Panc1 (cell line): ENCODE measurements around the gene ARHGEF2. TPM values are rescaled to one million over a fixed set of nuclear protein-coding genes. Genes with fewer than 3 reads are reported as not detected.
A peak's percentile ranks its signal among the peaks of the same experiment; 100 is the strongest.

Experiments
- ATAC-seq: fragments of 200-7000 bp; cut with Tn5 transposase; 2 replicates; pipeline ENCODE4 v1.9.1; 2020; ENCODE audit warnings: mild to moderate bottlenecking, moderate library complexity
- BruUV-seq: library from RNA; stranded (reverse); fragments of 400-500 nt; replicated peaks from 2 replicates; lab custom pipeline; 2021; lab: Mats Ljungman, UMichigan
- CTCF ChIA-PET: fragments of 300-600 bp; sonication (Branson Sonifier 250); formaldehyde crosslinking; loops from one replicate; lab custom pipeline; 2022; ENCODE audit warnings: antibody characterized with exemption; lab: Charles Lee
- POLR2A ChIA-PET: fragments of 300-600 bp; sonication (Branson Sonifier 250); formaldehyde crosslinking; loops from one replicate; lab custom pipeline; 2022; ENCODE audit warnings: antibody characterized with exemption; lab: Charles Lee
- DNase-seq: peaks from one replicate; pipeline ENCODE4 v3.0.0-alpha.2; 2010; ENCODE audit warnings: low read depth, low spot score
- H3K27ac ChIP-seq: 2 replicates; pipeline ENCODE4 v1.5.1; 2011; ENCODE audit warnings: mild to moderate bottlenecking, low read length, inconsistent platforms
- H3K27me3 ChIP-seq: fragments of 200-500 bp; sonication (Bioruptor generic); 2 replicates; pipeline ENCODE4 v1.6.0; 2014; ENCODE audit warnings: low read length, inconsistent platforms; ENCODE audit not compliant: control insufficient read depth, insufficient read depth
- H3K36me3 ChIP-seq: fragments of 200-500 bp; sonication (Bioruptor generic); 2 replicates; pipeline ENCODE4 v1.5.1; 2014; ENCODE audit warnings: inconsistent platforms, mild to moderate bottlenecking, low read length, moderate library complexity; ENCODE audit not compliant: control insufficient read depth, insufficient read depth
- H3K4me1 ChIP-seq: 2 replicates; pipeline ENCODE4 v1.5.1; 2011; ENCODE audit warnings: inconsistent platforms, mild to moderate bottlenecking, low read length, moderate library complexity; ENCODE audit not compliant: control insufficient read depth, insufficient read depth
- H3K4me3 ChIP-seq, 2 experiments: 2 replicates each; pipeline ENCODE4 v1.5.1; 2011 to 2012; ENCODE audit warnings: low read depth in 2 of 2, low read length in 2 of 2, mild to moderate bottlenecking in 2 of 2, inconsistent platforms in 1 of 2, moderate library complexity in 1 of 2
- H3K9me3 ChIP-seq: fragments of 200-500 bp; sonication (Bioruptor generic); 2 replicates; pipeline ENCODE4 v1.5.1; 2014; ENCODE audit warnings: low read depth, mild to moderate bottlenecking, inconsistent platforms, low read length, moderate library complexity; ENCODE audit not compliant: control insufficient read depth, insufficient read depth
- CTCF ChIP-seq: fragments of 450-650 bp; IDR thresholded peaks from 2 replicates; pipeline ENCODE4 v1.5.1; 2017; ENCODE audit warnings: mild to moderate bottlenecking
- POLR2AphosphoS5 ChIP-seq: IDR thresholded peaks from 2 replicates; pipeline ENCODE4 v1.6.1; 2012; ENCODE audit warnings: mild to moderate bottlenecking, low read depth, low read length, moderate library complexity
- REST ChIP-seq, 2 experiments: IDR thresholded peaks; 2 replicates each; pipeline ENCODE4 v1.6.1; 2011 to 2012; ENCODE audit warnings: low read depth in 2 of 2, control low read depth in 1 of 2, low read length in 1 of 2, mild to moderate bottlenecking in 1 of 2, moderate library complexity in 1 of 2; ENCODE audit not compliant: insufficient read depth in 1 of 2
- SIN3A ChIP-seq: IDR thresholded peaks from 2 replicates; pipeline ENCODE4 v1.6.1; 2012; ENCODE audit warnings: low read depth, mild to moderate bottlenecking, low read length, moderate library complexity, borderline replicate concordance; ENCODE audit not compliant: insufficient read depth
- TCF7L2 ChIP-seq: IDR thresholded peaks from 2 replicates; pipeline ENCODE4 v1.6.1; 2011; ENCODE audit warnings: mild to moderate bottlenecking, low read depth, low read length, inconsistent platforms
- in situ Hi-C: cut with HindIII; loops from 2 replicates; pipeline ENCODE4 v1.10.0; 2016; ENCODE audit warnings: low sequenced_read_pairs, low pct_unique_long_range_greater_than_20kb
- intact Hi-C: fragments of 100-400 bp; cut with micrococcal nuclease; formaldehyde crosslinking; loops from one replicate; pipeline ENCODE4 v1.10.0; 2022; ENCODE audit not compliant: unreplicated experiment
- total RNA-seq: library from RNA; stranded (reverse); gene quantifications from one replicate; pipeline ENCODE4 v1.2.1, GENCODE V29; 2021; ENCODE audit not compliant: unreplicated experiment

ARHGEF2 gene
- total RNA-seq, 1 experiment from 2014 or later, result 87.0 TPM

DNA sequence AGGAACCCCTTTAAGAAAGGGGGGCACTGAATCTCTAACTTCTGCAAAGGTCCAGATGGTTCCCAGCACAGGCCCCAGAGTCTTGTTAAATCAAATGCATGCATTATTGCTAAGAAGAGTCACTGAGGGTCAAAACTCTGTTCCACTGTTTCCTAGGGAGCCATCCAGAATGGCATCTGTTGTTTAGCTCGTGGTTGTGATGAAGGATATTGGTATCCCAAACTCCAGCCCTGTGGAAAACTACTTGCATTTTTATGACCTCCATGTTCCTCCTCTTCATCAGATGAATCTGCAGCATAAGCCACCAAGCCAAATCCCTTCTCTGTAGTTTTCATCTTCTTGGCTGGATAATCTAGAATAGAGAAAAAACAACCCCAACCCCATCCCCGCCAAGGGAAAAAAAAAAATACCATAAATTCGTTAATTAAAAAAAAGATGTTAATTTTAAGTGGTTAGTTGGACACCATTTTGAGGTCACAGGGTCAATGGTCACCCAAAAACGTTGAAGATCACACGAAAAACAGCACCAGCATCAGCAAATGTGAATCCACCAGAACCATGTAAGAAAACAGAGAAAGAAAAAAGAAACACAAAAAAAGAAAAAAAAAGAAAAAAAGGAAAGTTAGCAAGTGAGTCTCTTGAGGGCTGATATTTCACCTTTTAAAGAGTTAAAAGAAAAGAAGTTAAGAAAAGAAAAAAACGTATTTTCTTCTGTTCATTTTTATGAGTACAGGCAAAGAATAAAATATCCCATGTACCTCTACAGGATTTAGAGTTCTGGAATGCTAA lies 64.2 kb downstream of the ARHGEF2 start:
- ATAC-seq, result no peak
- POLR2A ChIA-PET, result no interaction called here
- H3K27ac ChIP-seq, result peak overlapping the region; percentile 6; the same call in 1 of the 2 replicates

GRCh38 chr1:155912056-155912536 lies 66.3 kb downstream of the ARHGEF2 start:
- ChIA-PET CTCF (interaction anchor here (0.7 kb wide), 1 partner anchor 104 kb away, joined by 3 read pairs; no protein-coding TSS in a partner anchor), POLR2A (interaction anchor here (0.6 kb wide), 1 partner anchor 9 kb away, joined by 3 read pairs; no protein-coding TSS in a partner anchor)
- Histone ChIP-seq H3K27me3 (no peaks in the 10 kb centered on the region), H3K36me3 (peaks cover 45% of the 10 kb centered on the region), H3K4me3 (no peak overlapping the region; a peak in 1 of 4 replicates), H3K27ac (peak overlapping the region; percentile 95), H3K9me3 (no peaks in the 10 kb centered on the region), H3K4me1 (peaks cover 17% of the 10 kb centered on the region)
- ATAC-seq, result peak; percentile 25
- no TSS peak for BruUV-seq
- no peak for DNase-seq
- intact Hi-C loops (no loop called here), in situ Hi-C loops (no loop called here)
- TF ChIP-seq TCF7L2, result no peak
- no peak for TF ChIP-seq SIN3A
- no peak for TF ChIP-seq POLR2AphosphoS5
- no peak for TF ChIP-seq CTCF
- no peak for TF ChIP-seq REST (IDR thresholded peaks at IDR 0.05; ENCODE audit: insufficient read depth in 1 of 2, low read depth in 2 of 2, low read length in 1 of 2)

More for the DNA sequence above, 64.2 kb downstream of the ARHGEF2 start:
- no peak for TF ChIP-seq CTCF
- CTCF ChIA-PET, result no interaction called here
- in situ Hi-C loops, result no loop called here
- Histone ChIP-seq H3K27me3 (no peaks in the 10 kb centered on the region), H3K36me3 (peaks cover 57% of the 10 kb centered on the region), H3K4me3 (no peak overlapping the region), H3K9me3 (no peaks in the 10 kb centered on the region), H3K4me1 (peaks cover 19% of the 10 kb centered on the region)
- intact Hi-C loops, result no loop called here
- no peak for DNase-seq
- TSS peak; percentile 23 for BruUV-seq
